Neural cell (in vitro differentiated cells): ENCODE measurements around the gene CBX6. TPM values are rescaled to one million over a fixed set of nuclear protein-coding genes. Genes with fewer than 3 reads are reported as not detected.

Experiments used
- H2AFZ ChIP-seq: fragments of 200-600, 300-800 bp; sonication (generic), shearing (Covaris generic); 2 replicates; pipeline ENCODE4 v1.6.0; 2014; ENCODE audit warnings: low read depth, mild to moderate bottlenecking, antibody characterized with exemption, low read length, moderate library complexity
- H3F3A ChIP-seq: fragments of 200-600 bp; shearing (Covaris generic); 2 replicates; pipeline ENCODE4 v1.6.1; 2016; ENCODE audit warnings: mild to moderate bottlenecking, moderate library complexity, mixed read lengths, antibody characterized with exemption, low read length; ENCODE audit not compliant: insufficient read depth, poor library complexity, severe bottlenecking
- H3K27ac ChIP-seq: fragments of 200-600, 300-800 bp; sonication (generic), shearing (Covaris generic); 2 replicates; pipeline ENCODE4 v1.5.1; 2014; ENCODE audit warnings: mild to moderate bottlenecking, low read length, moderate library complexity
- H3K27me3 ChIP-seq: fragments of 300-800, 200-600 bp; sonication (generic), shearing (Covaris generic); 2 replicates; pipeline ENCODE4 v1.6.0; 2014; ENCODE audit warnings: mild to moderate bottlenecking, low read depth, low read length, moderate library complexity; ENCODE audit not compliant: insufficient read depth
- H3K36me3 ChIP-seq: fragments of 300-800, 200-600 bp; sonication (generic), shearing (Covaris generic); 2 replicates; pipeline ENCODE4 v1.5.1; 2014; ENCODE audit warnings: mild to moderate bottlenecking, antibody characterized with exemption, low read length, moderate library complexity; ENCODE audit not compliant: insufficient read depth
- H3K4me2 ChIP-seq: fragments of 300-800, 200-600 bp; sonication (generic), shearing (Covaris generic); 2 replicates; pipeline ENCODE4 v1.6.0; 2014; ENCODE audit warnings: mild to moderate bottlenecking, low read length
- H3K4me3 ChIP-seq: fragments of 300-800, 200-600 bp; sonication (generic), shearing (Covaris generic); 2 replicates; pipeline ENCODE4 v1.5.1; 2014; ENCODE audit warnings: mild to moderate bottlenecking, low read length, moderate library complexity
- H3K79me2 ChIP-seq: fragments of 200-600 bp; shearing (Covaris generic); replicated peaks from 2 replicates; pipeline ENCODE4 v1.6.0; 2014; ENCODE audit warnings: mild to moderate bottlenecking, low read length, moderate library complexity; ENCODE audit not compliant: insufficient read depth
- H3K9ac ChIP-seq: fragments of 300-800, 200-600 bp; sonication (generic), shearing (Covaris generic); 2 replicates; pipeline ENCODE4 v1.6.1; 2016; ENCODE audit warnings: mild to moderate bottlenecking, low read length, mixed read lengths
- H3K9me2 ChIP-seq: fragments of 200-600 bp; shearing (Covaris generic); 2 replicates; pipeline ENCODE4 v1.6.1; 2016; ENCODE audit warnings: mild to moderate bottlenecking, low read length, mixed read lengths; ENCODE audit not compliant: insufficient read depth
- H3K9me3 ChIP-seq: fragments of 200-600, 300-800 bp; sonication (generic), shearing (Covaris generic); 2 replicates; pipeline ENCODE4 v1.6.1; 2016; ENCODE audit warnings: mild to moderate bottlenecking, mixed run types, low read length, moderate library complexity, mixed read lengths
- H4K20me1 ChIP-seq: fragments of 200-600 bp; shearing (Covaris generic); 2 replicates; pipeline ENCODE4 v1.6.1; 2016; ENCODE audit warnings: mild to moderate bottlenecking, mixed run types; ENCODE audit not compliant: insufficient read depth
- CTCF ChIP-seq: fragments of 450-650 bp; IDR thresholded peaks from 2 replicates; pipeline ENCODE4 v1.5.1; 2014; ENCODE audit warnings: antibody characterized with exemption, mild to moderate bottlenecking, moderate library complexity; ENCODE audit not compliant: poor library complexity, severe bottlenecking
- EP300 ChIP-seq: fragments of 450-650 bp; conservative IDR thresholded peaks from 2 replicates; pipeline ENCODE4 v1.6.1; 2014; ENCODE audit warnings: antibody characterized with exemption, mild to moderate bottlenecking, moderate library complexity; ENCODE audit not compliant: poor library complexity, severe bottlenecking
- EZH2 ChIP-seq: fragments of 200-600, 300-800 bp; shearing (Covaris generic), sonication (generic); IDR thresholded peaks from 2 replicates; pipeline ENCODE4 v1.6.1; 2014; ENCODE audit warnings: antibody characterized with exemption, low read length, borderline replicate concordance, mild to moderate bottlenecking; ENCODE audit not compliant: insufficient read depth, poor library complexity, severe bottlenecking
- MXI1 ChIP-seq: fragments of 450-650 bp; conservative IDR thresholded peaks from 2 replicates; pipeline ENCODE4 v1.6.1; 2014; ENCODE audit warnings: antibody characterized with exemption, mild to moderate bottlenecking; ENCODE audit not compliant: poor library complexity, severe bottlenecking
- POLR2AphosphoS5 ChIP-seq: IDR thresholded peaks from 2 replicates; pipeline ENCODE4 v1.6.1; 2012
- RAD21 ChIP-seq: fragments of 450-650 bp; conservative IDR thresholded peaks from 2 replicates; pipeline ENCODE4 v1.6.1; 2014; ENCODE audit warnings: antibody characterized with exemption, mild to moderate bottlenecking, moderate library complexity
- REST ChIP-seq: IDR thresholded peaks from 2 replicates; pipeline ENCODE4 v1.6.1; 2012; ENCODE audit warnings: borderline replicate concordance
- SMC3 ChIP-seq: fragments of 450-650 bp; conservative IDR thresholded peaks from 2 replicates; pipeline ENCODE4 v1.6.1; 2014; ENCODE audit warnings: antibody characterized with exemption, mild to moderate bottlenecking, moderate library complexity; ENCODE audit not compliant: poor library complexity
- TAF1 ChIP-seq: IDR thresholded peaks from 2 replicates; pipeline ENCODE4 v1.6.1; 2012; ENCODE audit warnings: low read depth
- polyA plus RNA-seq: library from polyadenylated mRNA; depleted of rRNA; stranded (reverse); fragments of >200 nt; gene quantifications from 2 replicates; pipeline ENCODE4 v1.2.3, GENCODE V29; 2014

The CBX6 gene
- polyA plus RNA-seq, 1 donor from 2014 or later = 13.0 TPM

- no peaks in the 10 kb centered on the region for H3K27me3 ChIP-seq
Observed at GRCh38 chr22:38843657-38844314, 28.2 kb downstream of the CBX6 start, which contains the start of gene NPTXR. NPTXR (minus strand) TSS chr22:38844028.

GRCh38 chr22:38843201-38843656 is 28.8 kb downstream of the CBX6 start:
- peak overlapping the region; percentile 47 for H3K27ac ChIP-seq

More at GRCh38 chr22:38843657-38844314, 28.2 kb downstream of the CBX6 start, which contains the start of gene NPTXR:
- Histone ChIP-seq H3K4me3 (peak within 1 kb of the TSS; percentile 80), H3K27ac (peak within 1 kb of the TSS; percentile 47), H4K20me1 (no peaks in the 10 kb centered on the region), H3K9me2 (no peaks in the 10 kb centered on the region), H2AFZ (peak within 1 kb of the TSS; percentile 14), H3K79me2 (peaks cover 18% of the 10 kb centered on the region), H3K36me3 (no peaks in the 10 kb centered on the region), H3K9me3 (no peaks in the 10 kb centered on the region), H3K9ac (peak within 1 kb of the TSS; percentile 73), H3F3A (no peaks in the 10 kb centered on the region), H3K4me2 (no peak within 1 kb of the TSS)
- TF ChIP-seq EP300 (no peak), POLR2AphosphoS5 (peak; percentile 83)

More at GRCh38 chr22:38843201-38843656, 28.8 kb downstream of the CBX6 start:
- Histone ChIP-seq H3K79me2 (peaks cover 18% of the 10 kb centered on the region), H3F3A (no peaks in the 10 kb centered on the region), H3K27me3 (no peaks in the 10 kb centered on the region), H2AFZ (no peak overlapping the region), H3K9ac (peak overlapping the region; percentile 73), H3K36me3 (no peaks in the 10 kb centered on the region), H3K4me2 (no peak overlapping the region), H3K4me3 (peak overlapping the region; percentile 80), H3K9me2 (no peaks in the 10 kb centered on the region), H3K9me3 (no peaks in the 10 kb centered on the region), H4K20me1 (no peaks in the 10 kb centered on the region)
- TF ChIP-seq REST = no peak
- peak; percentile 67 for TF ChIP-seq SMC3
- TF ChIP-seq MXI1 = peak; percentile 67
- TF ChIP-seq EZH2 = no peak
- peak; percentile 32 for TF ChIP-seq EP300
- peak; percentile 68 for TF ChIP-seq CTCF
- peak; percentile 59 for TF ChIP-seq RAD21
- TF ChIP-seq TAF1 = no peak
- TF ChIP-seq POLR2AphosphoS5 = peak; percentile 32
